ENCODE results near the gene SGTA.
"Not testable (repeated sequence)": the region's sequence is repeated elsewhere in the genome, so short reads cannot be mapped to it uniquely, and the experiment has no call there.

SGTA gene

GRCh38 chr19:2722541-2723344 lies 60.3 kb downstream of the SGTA start:
- DNase-seq: no peak

- no peak for DNase-seq
These were observed 61.2 kb downstream of the SGTA start for GRCh38 chr19:2721570-2722540.

GRCh38 chr19:2720777-2721569 lies 62.1 kb downstream of the SGTA start, which contains the start of gene DIRAS1:
Gene DIRAS1 (minus strand): TSS chr19:2721372. CDS start chr19:2717806, 3,566 bp downstream.
- DNase-seq: no peak

GRCh38 chr19:2719920-2720776 lies 62.9 kb downstream of the SGTA start:
- peak; percentile 20 for DNase-seq

GRCh38 chr19:2719232-2719735 lies 63.8 kb downstream of the SGTA start:
- DNase-seq: no peak

GRCh38 chr19:2717638-2718541 lies 65.2 kb downstream of the SGTA start:
- DNase-seq: no peak

- DNase-seq: no peak
These were observed 66.1 kb downstream of the SGTA start for GRCh38 chr19:2716722-2717637.

- DNase-seq: no peak
These were observed 66.8 kb downstream of the SGTA start for GRCh38 chr19:2716275-2716650.

- DNase-seq: no peak
These were observed 67.4 kb downstream of the SGTA start for GRCh38 chr19:2715470-2716274.

GRCh38 chr19:2714531-2715269 lies 68.4 kb downstream of the SGTA start:
- DNase-seq: no peak

- DNase-seq: not testable (repeated sequence)
These were observed 69.0 kb downstream of the SGTA start for GRCh38 chr19:2714102-2714501.

GRCh38 chr19:2713170-2713569 lies 69.9 kb downstream of the SGTA start:
- not testable (repeated sequence) for DNase-seq

GRCh38 chr19:2711875-2712205 lies 71.2 kb downstream of the SGTA start:
- no peak for DNase-seq

GRCh38 chr19:2711172-2711874 lies 71.8 kb downstream of the SGTA start:
- DNase-seq: peak; percentile 39

- DNase-seq: no peak
These were observed 76.8 kb downstream of the SGTA start for GRCh38 chr19:2706251-2706650.
